Middle frontal gyrus (tissue), 1 donor: ENCODE measurements around the gene RNU5B-1.
"Not testable (repeated sequence)": the region's sequence is repeated elsewhere in the genome, so short reads cannot be mapped to it uniquely, and the experiment has no call there.

Experiments
- DNase-seq: peaks from one replicate; pipeline ENCODE4 v3.0.0-alpha.2; 2015; ENCODE audit warnings: low spot score; ENCODE audit errors: extremely low spot score

The RNU5B-1 gene

DNA sequence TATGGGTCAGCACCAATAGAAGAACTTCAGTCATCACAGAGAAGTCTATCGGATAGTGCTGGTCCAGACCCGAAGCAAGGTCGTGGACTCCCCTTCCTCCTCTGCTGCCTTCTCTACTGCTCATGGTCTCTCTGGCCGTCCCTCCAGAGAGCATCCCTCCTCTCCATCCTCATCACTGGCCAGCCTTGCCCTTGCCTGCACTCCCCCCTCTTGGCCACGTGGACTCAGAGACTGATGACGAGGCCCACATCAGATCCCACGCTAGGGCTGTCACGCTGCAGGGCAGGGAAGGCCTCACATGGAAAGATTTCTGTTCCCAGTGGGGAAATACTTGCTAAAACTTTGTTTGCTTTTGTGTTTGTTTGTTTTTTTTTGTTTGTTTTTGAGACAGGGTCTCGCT, 38.0 kb downstream of the RNU5B-1 start:
- no peak for DNase-seq

- DNase-seq, result no peak
These were observed 39.0 kb downstream of the RNU5B-1 start for GRCh38 chr15:65343374-65343981.

- DNase-seq, result no peak
These were observed 39.9 kb downstream of the RNU5B-1 start for GRCh38 chr15:65344214-65344913.

GRCh38 chr15:65344914-65345275, 40.4 kb downstream of the RNU5B-1 start:
- no peak for DNase-seq

DNA sequence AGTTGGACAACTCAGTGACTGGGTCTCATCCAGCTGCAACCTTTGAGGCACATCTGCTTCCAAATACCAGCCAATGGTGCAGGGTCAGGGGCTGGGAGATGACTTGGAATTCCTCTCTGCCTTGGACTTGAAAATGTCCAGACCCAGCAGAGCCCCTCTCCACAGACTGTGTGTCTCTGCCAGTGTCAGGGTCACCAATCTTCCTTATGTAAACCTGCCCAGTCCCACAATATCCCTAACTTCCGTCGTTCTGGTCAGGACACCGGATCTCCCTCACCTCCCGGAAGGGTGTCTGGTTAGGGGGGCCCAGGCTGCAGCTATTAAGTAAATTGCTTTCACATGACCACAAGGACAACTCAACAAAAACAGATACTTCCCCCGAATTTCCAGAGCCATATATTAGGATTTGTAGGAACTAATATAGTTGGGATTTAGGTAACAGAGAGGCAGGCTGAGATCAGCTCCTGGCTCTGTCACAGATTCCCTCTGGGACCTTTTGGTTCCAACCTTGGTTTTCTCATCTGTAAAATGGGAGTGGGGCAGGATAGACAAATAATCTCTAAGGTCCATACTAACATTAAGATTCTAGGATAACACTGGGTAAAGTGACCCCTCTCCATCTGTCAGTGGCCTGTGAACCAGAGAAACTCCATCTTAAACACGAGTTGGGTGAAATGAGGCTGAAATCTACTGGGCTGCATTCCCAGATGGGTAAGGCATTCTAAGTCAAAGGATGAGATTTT, 42.5 kb downstream of the RNU5B-1 start:
- DNase-seq, result no peak

DNA sequence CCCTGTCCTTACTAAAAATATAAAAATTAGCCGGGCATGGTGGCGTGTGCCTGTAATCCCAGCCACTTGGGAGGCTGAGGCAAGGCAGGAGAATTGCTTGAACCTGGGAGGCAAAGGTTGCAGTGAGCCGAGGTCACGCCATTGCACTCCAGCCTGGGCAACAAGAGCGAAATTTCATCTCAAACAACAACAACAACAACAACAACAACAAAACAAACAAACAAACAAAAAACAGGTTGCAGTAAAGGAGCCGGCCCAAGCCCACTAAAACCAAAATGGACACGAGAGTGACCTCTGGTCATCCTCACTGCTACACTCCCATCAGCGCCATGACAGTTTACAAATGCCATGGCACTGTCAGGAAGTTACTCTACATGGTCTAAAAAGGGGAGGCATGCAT, 43.3 kb downstream of the RNU5B-1 start:
- DNase-seq, result not testable (repeated sequence)

DNA sequence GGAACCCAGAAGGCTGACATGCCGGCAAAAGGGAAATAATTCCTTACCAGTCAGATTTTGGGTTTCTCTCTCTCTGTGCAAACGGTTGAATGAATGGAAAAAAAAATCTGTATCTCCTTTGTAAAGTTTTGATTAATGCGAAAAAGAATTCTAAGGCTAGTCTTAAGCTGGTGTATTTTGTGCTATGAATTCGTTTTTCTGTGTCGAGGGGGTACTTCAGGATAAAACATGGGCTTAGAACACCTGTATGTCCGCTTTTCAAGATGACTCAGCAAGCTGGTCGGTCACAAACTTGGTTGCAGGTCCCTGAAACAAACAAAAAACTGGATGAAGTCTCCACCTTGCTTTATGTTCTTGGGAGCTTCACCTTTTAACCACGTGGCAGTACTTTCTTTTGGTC, 44.9 kb downstream of the RNU5B-1 start:
- no peak for DNase-seq

GRCh38 chr15:65351972-65352371, 47.5 kb downstream of the RNU5B-1 start:
- not testable (repeated sequence) for DNase-seq
